HT-29 (cell line): ENCODE measurements around the gene ANGEL1. TPM values are rescaled to one million over a fixed set of nuclear protein-coding genes. Genes with fewer than 3 reads are reported as not detected.

ENCODE experiments used
- DNase-seq: peaks from one replicate; pipeline ENCODE4 v3.0.0-alpha.2; 2015; ENCODE audit warnings: low spot score
- total RNA-seq: library from RNA; depleted of rRNA; stranded (reverse); fragments of >200 nt; shearing (Covaris generic); gene quantifications from 2 replicates; pipeline ENCODE4 v1.2.3, GENCODE V29; 2014

ANGEL1 gene
- total RNA-seq, 1 experiment from 2014 or later = 6.2 TPM

DNA sequence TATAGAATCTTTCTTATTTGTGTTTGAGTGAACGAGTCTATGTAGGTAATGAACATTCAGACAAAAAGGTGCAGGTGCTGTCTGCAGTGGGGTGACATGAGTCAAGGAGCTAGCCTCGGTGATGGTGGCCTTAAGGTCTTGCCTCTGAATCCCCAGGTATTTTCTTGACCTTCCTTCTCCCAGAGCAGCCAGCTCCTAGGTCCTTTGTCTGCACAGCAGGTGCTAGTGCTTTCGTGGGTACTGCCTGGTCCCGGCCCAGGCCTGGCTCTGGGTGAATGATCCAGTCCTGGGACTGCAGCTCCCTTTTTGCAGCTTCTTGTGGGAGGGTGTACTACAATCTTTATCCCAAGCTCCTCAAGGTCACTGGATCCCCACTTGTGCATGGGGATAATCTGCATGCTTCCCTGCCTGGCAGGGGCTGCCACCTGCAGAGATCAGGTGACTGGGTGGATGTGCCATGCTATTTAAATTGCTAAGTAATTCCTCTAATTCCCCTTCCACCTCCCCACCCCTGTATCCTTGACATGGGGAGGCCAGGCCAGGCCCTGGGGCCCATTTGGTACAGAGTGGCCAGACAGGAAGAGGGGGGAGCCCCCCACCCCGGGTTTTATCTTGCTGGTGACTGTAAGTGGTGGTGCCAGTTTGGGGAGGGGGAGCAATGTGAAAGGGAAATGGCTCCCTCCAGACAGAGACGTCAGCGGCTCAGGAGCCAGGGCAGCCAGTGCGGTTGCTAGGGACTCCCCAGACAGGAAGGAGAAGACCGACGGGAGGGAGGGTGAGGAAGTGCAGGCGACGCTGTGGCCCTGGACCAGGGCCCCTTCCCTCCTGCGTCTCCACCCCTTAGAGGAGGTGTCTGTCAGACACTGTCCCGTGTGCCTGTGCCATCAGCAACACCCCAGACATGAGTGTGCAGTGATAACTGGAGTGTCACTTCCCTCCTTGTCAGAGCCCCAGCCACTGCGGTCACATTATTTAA is 44.7 kb downstream of the ANGEL1 start:
- no peak for DNase-seq

DNA sequence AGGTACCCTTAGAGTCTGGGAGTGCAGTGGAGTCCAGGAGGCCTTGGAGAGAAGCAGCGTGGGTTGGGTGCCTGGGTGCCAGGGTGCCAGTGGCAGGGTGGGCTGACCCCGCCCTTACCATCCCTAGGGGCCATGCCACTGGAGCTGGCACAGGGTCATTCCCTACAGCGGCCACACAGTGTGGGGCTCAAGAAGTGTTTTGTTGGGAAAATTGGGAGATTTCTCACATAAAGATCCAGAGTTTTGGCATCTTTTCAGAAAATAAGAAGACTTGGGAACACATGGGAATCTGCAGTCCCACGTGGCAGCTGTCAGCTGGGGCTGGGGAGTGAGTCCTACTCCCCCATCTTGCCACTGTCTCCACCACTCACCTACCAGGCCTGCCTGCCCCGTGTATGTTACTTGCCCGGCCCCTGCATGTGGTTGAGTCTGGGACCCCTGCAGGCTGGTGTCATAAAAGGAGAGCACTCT is 47.2 kb downstream of the ANGEL1 start:
- DNase-seq = no peak

DNA sequence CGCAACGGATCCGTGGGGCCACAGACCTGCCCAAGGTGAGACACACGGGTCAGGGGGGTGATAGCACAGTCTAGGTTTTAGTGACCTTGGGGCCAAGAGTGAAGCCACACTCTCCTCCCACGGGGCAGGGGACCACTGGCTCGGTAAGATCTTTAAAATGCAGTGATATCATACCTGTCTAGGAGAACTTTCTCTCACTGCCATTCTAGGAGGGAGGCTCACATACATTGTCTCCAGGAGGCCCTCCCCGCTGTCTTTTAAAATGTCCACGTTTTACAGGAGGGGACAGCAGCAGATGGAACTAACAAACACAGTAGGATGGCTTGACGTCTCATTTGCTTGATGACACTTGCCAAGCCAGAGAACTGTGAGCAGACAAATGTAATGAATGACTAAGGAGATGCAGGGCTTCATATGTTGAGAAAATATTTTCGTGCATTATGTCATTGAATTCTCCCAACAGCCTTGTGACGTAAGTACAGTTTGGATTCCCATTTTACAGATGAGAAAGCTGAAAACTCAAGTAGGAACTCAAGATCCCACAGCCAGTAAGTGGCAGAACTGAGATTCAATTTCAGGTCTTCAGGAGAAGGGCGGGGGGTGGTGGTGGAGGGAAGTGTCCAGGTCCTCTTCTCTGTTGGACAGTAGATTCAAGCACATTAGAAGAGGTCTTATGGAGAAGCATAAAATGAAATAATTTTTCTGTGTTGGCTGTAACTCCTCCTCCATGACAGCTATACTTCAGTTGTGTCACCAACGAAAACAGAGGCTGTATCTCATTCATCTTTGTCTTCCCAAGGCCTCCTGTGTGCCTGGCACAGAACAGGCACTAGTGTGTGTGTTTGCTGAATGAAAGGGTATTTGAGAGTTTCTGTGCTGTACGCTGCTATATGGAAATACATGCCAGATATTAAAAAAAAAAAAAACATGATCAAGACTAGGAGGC is 49.3 kb downstream of the ANGEL1 start:
- no peak for DNase-seq

DNA sequence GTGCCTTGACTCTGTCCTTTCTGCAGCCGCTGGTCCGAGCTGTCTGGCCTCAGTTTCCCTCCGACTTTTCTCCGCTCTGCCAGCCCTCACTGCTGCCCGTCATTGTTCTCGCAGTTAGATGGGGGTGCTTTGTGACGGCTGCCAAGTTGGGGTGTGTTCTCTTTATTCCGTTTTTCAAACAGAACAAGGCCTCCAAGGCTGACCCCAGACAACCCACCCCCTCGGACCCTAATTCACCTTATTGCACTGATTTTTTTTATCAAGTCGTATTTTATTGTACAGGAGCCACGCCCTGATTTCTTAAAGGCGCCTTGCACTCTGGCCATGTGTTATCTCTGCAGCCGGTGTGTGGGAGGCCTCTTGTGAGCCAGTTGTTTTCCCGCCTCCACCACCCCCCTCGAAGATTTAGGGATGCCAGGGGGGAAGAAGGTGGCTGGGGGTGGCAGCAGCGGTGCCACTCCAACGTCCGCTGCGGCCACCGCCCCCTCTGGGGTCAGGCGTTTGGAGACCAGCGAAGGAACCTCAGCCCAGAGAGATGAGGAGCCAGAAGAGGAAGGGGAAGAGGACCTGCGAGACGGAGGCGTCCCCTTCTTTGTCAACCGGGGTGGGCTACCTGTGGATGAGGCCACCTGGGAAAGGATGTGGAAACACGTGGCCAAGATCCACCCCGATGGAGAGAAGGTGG is 50.1 kb downstream of the ANGEL1 start:
- DNase-seq = no peak

DNA sequence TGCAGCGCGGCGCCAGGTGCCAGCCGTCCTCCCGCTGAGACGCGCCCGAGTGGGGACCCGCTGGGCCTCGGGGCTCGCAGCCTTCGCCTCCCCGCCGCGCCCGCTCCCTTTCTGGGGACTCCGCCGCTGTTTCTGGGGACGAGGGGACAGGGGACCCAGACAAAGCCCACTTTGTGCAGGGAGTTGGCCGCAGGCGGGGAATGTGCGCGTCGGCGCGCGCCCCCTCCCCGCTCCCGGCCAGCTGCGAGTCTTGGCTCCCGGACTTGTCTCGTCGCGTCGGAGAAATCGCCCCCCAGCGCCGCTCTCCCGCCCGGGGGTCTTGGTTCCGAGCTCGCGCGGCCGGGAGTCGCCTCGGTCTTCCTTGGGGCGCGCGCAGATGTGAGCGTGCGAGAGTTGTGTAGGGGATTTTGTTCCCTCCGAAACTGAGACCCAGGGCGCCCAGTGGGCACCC is 50.7 kb downstream of the ANGEL1 start:
- no peak for DNase-seq

DNA sequence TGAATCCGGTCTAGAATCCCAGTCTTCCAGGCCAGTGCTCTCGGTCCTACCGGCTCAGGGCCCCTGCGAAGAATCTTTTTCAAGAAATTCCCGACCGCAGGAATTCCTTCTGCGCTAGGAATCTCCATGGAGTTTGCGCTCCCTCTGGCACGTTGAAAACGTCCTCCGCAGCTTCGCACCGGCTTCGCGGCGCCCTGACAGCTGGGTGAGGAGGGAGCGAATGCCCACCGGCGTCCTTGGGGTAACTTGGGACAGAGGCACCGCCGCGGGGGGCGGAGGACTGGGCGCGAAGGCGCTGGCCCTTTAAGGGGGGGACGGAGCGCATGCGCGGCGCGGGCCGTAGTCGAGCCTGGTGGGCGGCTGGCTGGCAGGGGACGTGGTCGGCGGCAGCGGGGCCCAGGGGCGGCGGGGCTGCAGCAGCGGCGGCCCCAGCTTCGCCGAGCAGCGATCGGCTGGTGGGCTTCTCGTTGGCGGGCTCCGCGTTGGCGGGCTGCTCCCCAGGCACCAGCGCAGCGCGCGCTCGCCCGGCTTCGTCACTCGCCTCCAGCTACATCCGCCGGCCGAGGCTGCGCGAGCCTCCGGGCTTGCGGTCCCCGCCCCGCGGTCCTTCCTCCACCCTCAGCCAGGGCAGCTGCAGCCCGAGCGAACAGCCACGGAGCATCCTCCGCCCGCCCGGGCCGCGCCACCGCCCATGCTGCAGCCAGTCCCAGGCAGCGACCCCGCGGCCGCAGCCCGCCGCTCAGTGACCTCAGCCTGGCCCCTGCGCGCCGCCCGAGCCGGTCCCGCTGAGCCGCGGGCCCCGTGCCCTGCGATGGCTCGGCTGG is 51.3 kb downstream of the ANGEL1 start, which contains the start of gene VASH1:
Gene VASH1 (plus strand): TSS at position 333 of the 824 bp plus-strand sequence. CDS start 1,354 bp downstream, outside the sequence.
- DNase-seq = no peak

DNA sequence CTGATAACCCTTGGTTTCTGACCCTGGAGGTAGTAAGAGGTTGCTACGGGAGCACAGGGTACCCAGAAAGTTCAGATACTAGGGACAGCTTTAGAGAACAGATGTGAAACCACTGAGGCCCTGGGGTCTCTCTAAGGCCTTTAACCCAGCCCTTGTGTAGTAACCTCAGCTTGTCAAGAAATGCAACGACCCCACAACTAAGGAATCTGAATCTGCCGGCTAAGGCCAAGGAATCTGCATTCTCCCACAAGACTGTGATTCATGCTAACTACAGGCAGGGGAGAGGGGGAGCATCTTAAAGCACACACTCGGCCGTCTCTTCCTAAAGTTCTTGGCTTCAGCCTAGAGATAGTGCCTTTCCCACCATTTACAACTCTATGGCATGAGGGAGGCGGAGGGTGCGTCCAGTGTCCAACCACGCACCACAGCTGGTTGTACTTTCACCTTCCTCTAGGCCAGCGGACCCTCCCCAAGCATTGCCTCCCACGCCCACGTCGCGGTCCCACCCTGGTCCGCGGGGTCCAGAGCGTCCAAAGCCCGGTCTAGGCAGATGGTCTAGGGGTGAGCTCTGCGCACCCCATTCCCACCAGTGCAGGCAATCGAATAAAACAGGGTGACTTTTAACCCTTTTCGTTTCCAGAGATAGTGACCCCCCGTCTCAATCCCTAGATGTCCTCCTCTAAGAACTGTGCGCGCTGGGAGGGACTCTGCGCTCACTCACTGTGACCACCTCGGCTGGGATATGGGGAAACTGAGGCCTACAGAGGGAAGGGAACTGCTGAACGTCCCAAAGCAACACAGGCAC is 52.1 kb downstream of the ANGEL1 start:
- no peak for DNase-seq

DNA sequence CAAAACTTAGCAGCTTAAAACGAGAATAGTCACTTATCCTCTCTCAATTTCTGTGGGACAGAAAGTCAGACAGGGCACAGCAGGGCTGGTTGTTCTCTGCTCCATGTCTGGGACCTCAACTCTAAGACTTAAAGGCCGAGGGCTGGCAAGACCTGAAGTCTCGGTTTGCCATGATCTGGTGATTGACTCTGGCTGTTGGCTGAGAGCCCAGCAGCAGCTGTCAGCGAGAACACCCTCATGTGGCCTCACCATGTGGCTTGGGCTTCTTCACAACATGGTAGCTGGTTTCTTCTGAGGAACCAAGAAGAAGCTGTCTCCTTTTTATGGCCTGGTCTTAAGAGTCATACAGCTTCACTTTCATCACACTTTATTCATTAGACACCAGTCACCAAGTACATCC is 53.1 kb downstream of the ANGEL1 start:
- no peak for DNase-seq

DNA sequence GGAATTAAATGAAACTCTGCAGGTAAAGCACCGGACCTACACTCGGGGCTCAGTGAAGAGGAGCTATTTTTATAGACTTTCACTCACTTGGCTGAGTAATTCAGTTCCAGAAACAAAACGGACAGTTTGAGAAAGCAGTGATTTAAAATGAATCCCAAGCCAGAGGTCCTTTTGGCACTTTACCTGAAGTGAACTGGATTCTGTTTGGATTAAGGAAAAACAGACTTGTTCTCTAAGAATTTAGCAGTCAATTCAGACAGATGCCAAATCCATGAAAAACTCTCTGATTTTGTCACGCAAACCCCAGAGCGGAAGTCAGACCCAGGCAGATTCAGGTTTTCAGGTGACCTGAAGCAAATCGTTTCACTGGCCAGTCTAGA is 56.3 kb downstream of the ANGEL1 start:
- no peak for DNase-seq

DNA sequence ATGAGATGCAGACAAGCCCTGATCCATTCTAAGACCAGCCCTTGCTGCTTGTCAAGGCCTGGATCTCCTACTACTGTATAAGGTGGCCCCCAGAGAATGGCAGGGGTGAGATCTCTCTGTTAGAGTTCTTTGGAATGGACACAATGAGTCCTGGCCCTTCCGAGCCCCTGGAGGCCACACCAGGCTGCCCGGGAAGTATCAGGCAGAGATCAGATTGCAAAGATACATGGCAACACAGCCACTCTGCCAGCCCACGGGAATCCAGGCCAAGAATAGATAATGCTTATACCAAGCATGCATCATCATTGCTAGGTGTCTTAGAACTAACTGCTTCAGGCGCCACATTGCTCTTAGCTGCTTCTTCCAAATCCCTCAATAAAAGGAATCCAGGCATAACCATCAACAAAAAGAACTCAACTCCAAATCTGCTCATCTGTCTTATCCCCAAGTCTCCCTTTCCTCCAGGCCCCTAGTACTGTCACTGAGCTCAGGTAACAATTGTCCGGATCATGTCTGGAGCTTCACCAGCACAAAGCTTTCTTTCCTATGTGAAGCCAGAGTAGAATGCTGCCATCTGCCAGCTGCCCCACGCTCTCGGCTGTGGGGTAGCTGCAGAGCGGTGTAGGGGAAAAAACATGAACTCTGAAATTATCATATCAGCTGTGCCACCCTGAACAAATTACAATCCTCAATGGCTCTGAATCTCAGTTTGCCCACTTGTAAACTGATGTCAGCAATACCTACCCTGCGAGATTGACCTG is 56.9 kb downstream of the ANGEL1 start:
- no peak for DNase-seq

DNA sequence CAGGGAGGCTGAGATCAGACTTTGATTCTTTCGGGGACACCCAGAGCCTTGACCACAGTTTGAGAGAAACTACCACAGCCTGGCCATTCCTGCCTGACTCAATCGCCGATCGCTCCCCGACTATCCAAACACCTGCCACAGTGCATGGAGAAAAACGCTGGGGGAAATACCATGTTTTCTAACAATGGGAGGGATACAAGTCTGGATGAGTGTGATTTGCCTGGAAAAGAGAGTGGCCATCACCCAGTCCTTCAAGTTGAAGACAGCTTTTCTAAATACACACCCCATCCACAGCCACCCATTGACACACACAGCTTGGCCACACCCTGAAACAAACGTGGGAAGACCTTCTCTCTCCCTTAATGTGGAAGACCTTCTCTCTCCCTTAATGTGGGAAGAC is 58.1 kb downstream of the ANGEL1 start:
- DNase-seq = no peak

DNA sequence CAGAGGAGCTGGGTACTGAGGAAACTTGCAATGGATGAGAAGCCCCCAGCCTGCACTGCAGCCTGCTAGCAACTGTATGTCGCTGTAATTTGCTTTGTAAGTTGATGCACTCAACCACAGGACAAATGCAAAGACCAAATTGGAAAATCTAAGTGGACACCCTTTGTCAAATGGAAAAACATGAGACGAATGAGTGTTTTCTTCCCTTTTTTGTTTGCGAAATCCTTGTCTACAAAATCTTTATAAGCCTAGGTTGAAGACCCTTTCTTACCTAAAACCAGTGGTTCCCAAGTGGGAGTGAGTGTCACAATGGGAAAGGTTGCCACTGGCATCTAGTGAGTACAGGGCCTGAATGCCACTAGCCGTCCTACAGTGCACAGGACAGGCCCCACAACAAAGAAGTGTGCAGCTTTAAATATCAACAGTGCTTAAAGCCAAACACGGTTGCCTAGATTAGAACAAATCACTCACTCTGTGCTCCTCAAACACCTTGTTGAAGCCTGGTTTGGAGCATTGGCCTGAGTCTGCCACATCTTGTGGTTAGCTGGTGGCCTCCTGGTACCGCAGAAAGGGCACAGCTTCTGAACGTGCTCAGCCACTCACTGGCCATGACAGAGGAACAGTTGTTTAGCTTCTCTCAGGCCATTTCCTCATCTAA is 59.0 kb downstream of the ANGEL1 start:
- DNase-seq = no peak

DNA sequence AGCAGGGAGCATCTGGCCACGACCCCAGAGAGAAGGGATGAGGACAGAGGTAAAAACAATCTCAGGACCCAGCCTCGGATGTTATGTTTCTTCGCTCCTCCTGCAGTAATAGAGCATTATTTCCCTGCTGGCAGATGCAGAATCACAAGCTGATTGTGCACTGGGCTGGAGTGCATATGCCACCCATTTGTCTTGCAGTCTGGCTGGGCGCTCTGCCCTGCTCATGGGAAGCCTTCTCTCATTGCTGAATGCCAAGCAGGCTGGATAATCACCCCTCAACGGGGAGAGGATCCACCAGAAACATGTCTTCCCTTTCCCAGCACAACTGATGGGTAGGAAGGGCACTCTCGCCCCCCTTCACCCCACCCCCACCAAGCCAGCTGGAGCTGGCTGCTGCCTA is 59.9 kb downstream of the ANGEL1 start:
- no peak for DNase-seq

DNA sequence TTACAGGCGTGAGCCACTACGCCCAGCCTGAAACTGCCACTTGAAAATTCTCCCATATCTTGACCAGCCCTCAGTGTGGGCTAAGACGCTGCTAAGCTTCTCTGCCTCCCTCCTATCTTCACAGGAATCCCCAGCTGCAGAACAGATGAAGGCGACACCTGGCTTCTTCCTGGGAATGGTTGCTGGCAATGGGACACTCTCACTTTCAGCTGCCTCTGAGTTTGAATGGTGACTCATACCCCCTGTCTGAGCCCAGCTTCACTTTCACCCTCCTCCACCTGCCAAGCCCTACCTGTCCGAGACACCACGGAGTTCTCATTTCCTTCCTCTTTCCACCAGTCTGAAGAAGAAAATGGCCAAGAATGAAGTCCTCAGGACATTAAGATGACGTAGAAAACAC is 69.7 kb downstream of the ANGEL1 start:
- DNase-seq = no peak

DNA sequence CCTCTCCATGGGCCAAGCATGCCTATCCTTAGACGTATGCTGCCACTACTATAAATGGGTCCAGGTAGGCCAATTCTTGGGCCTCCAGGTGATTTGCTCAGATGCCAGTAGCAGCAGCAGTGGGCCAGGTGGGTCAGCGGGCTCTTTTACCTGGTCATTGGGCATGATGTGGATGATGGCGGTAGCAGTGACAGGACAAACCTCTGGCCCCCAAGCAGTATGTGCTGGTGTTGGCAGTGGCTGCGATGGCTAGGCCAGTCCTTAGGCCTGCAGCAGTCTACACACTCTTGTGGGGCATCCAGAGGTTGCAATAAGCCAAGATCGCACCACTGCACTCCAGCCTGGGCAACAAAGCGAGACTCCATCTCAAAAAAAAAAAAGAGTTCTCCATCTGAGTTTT is 70.5 kb downstream of the ANGEL1 start:
- no peak for DNase-seq

DNA sequence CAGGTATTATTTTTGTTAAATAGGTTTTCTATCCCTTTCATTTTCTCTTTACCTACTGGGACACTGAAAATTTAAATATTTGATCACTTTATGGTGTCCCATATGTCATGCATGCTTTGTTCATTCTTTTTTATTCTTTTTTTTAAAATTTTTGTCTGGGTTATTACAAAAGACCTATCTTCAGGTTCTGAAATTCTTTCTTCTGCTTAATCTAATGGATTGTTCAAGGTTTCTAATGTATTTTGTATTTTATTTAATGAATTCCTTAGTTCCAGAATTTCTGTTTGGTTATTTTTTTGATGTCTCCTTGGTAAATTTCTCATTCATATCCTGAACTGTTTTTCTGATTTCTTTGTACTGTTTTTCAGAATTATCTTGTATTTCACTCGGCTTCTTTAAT is 71.6 kb downstream of the ANGEL1 start:
- DNase-seq = no peak
